Neural crest cell (in vitro differentiated cells): Measurements from ENCODE around the gene STK24. TPM values are rescaled to one million over a fixed set of nuclear protein-coding genes. Genes with fewer than 3 reads are reported as not detected.

Source experiments
- DNase-seq: peaks from one replicate; pipeline ENCODE4 v3.0.0; 2021; ENCODE audit warnings: low read depth, mixed read lengths, low spot score
- H3K27ac Mint-ChIP-seq: one replicate; pipeline ENCODE4 v1.8.0; 2021; ENCODE audit warnings: mild to moderate bottlenecking, mixed read lengths; ENCODE audit not compliant: unreplicated experiment
- H3K27me3 Mint-ChIP-seq: 2 replicates; pipeline ENCODE4 v1.8.0; 2021; ENCODE audit warnings: low read depth, mild to moderate bottlenecking, mixed read lengths
- H3K36me3 Mint-ChIP-seq: 2 replicates; pipeline ENCODE4 v1.8.0; 2021; ENCODE audit warnings: low read depth, mild to moderate bottlenecking, mixed read lengths
- H3K4me1 Mint-ChIP-seq: 2 replicates; pipeline ENCODE4 v1.8.0; 2021; ENCODE audit warnings: mixed read lengths
- H3K4me3 Mint-ChIP-seq: one replicate; pipeline ENCODE4 v1.8.0; 2021; ENCODE audit warnings: mild to moderate bottlenecking, mixed read lengths
- H3K9me3 Mint-ChIP-seq: 2 replicates; pipeline ENCODE4 v1.8.0; 2021; ENCODE audit warnings: mixed read lengths
- total RNA-seq: library from RNA; stranded (reverse); gene quantifications from 2 replicates; pipeline ENCODE4 v1.2.1, GENCODE V29; 2021
- TF ChIP-seq, protein P1 (sequence below): fragments of 200-600 bp; sonication (generic); conservative IDR thresholded peaks from 2 replicates; pipeline ENCODE4 v1.5.0; 2021; ENCODE audit warnings: antibody characterized with exemption, mild to moderate bottlenecking

Gene STK24
- total RNA-seq, 1 donor from 2014 or later, result 114 TPM

DNA sequence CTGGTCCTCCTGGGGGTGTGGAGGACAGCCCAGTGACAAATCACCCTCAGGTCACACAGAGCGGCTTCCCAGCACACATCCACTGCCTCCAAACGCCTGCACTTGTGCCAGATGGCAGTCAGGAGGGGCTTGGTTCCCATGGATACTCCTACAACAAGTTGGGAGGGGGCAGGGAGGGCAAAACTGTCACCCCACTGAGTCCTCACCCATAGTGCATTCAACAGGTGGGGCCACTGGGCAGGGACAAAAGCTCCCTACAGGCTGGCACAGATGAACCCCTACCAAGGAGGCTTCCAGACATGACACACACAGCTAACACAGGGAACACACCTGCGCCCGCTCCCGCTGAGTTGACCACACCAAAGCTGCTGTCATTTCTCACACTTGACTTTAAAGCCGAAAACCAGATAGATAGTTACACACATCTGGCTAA, 120.5 kb downstream of the STK24 start:
- TF ChIP-seq, protein P1, sequence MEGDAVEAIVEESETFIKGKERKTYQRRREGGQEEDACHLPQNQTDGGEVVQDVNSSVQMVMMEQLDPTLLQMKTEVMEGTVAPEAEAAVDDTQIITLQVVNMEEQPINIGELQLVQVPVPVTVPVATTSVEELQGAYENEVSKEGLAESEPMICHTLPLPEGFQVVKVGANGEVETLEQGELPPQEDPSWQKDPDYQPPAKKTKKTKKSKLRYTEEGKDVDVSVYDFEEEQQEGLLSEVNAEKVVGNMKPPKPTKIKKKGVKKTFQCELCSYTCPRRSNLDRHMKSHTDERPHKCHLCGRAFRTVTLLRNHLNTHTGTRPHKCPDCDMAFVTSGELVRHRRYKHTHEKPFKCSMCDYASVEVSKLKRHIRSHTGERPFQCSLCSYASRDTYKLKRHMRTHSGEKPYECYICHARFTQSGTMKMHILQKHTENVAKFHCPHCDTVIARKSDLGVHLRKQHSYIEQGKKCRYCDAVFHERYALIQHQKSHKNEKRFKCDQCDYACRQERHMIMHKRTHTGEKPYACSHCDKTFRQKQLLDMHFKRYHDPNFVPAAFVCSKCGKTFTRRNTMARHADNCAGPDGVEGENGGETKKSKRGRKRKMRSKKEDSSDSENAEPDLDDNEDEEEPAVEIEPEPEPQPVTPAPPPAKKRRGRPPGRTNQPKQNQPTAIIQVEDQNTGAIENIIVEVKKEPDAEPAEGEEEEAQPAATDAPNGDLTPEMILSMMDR, result no peak
- peaks cover 28% of the 10 kb centered on the region for H3K36me3 Mint-ChIP-seq
- peak overlapping the region; percentile 9 for H3K4me3 Mint-ChIP-seq
- H3K27me3 Mint-ChIP-seq, result no peaks in the 10 kb centered on the region
- H3K4me1 Mint-ChIP-seq, result peaks cover 28% of the 10 kb centered on the region
- H3K27ac Mint-ChIP-seq, result no peak overlapping the region
- DNase-seq, result no peak
- H3K9me3 Mint-ChIP-seq, result no peaks in the 10 kb centered on the region

GRCh38 chr13:98454389-98454881, 122.5 kb downstream of the STK24 start:
- TF ChIP-seq, protein P1, result no peak
- DNase-seq, result no peak
- Mint-ChIP-seq H3K4me1 (peaks cover 40% of the 10 kb centered on the region), H3K27me3 (no peaks in the 10 kb centered on the region), H3K4me3 (no peak overlapping the region), H3K27ac (no peak overlapping the region), H3K9me3 (no peaks in the 10 kb centered on the region), H3K36me3 (peaks cover 21% of the 10 kb centered on the region)

DNA sequence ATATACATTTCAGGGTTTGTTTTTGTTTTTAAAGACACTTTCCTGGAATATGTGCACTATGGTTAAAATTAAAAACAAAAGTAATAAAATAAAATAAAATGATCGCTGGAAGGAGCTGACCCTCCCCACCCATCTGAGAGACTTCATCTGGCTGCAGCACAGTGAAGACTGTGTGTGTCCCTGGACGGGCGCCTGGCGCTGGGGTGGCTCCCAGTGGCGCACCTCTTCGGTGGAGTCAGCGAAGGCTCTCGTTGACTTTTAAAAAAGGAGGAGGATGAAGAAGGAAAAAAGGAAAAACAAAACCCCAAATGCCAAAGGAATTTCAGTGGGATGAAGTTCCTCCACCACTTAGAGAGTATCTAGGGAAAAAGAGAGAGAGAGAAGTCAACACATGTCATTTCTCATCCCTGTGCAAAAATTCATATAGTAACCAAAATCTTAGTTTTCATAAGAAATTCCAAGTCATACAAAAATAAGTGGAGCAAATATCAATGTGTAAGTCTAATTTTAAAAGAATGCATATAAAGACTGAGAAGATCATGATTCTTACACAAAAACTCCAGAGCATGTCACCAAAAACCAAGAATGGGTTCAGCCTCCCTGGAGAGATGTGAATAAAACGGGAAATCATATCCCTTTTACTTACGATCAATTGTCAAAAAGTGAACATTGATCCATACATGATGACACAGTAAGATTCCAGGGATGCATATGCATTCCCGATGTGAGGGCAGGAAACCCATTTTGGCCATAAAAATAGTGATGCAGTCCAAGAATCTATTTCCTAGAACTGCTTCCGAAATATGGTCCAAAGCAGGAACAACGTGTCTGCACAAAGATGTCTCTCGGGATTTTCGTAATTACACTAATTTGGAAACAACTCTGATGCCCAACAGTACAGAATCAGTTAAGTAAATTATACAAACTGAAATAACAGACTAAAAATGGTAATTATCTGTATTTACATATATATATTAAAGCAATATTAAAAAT, 123.8 kb downstream of the STK24 start:
- H3K36me3 Mint-ChIP-seq, result peaks cover 31% of the 10 kb centered on the region
- peaks cover 41% of the 10 kb centered on the region for H3K4me1 Mint-ChIP-seq

DNA sequence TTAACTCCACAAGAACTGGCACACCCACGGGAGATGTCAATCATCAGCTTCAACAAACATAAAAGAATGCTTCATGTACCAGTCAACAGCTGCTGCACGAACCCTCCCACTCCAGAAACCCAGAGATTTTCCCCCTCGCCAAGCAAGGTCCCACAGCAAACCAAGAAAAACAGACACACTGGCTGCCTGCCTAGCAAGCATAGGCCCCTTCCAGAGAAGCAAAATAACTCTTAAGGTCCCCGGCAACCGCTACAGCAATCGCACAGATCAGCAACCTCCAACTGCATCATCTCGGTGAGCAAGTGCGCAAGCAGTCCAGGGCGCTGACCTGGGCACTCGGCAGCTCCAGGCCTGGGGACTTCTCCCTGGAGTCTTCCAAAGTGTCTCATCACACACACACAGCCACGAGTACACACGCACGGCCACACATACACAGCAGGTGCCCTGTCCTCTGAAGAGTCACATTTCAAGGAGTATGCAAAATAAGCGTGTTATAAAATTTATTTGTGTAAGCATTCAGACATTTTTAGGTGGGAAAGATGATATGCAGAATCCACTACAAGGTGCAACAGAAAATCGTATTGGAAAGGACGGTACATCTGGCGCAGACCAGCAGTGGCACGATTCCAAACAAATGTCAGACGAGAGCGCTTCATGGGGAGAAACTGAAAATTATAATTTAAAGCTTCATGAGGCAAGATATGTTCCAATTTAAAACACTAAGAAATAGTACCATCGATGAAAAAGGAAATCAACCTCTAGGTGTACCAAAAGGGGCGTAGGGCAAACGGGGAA, 125.0 kb downstream of the STK24 start:
- no peaks in the 10 kb centered on the region for H3K9me3 Mint-ChIP-seq
- H3K4me3 Mint-ChIP-seq, result peak overlapping the region; percentile 45
- no peak for DNase-seq

More for the DNA sequence above, 123.8 kb downstream of the STK24 start:
- no peak overlapping the region for H3K4me3 Mint-ChIP-seq
- H3K27ac Mint-ChIP-seq, result no peak overlapping the region
- DNase-seq, result no peak
- H3K9me3 Mint-ChIP-seq, result no peaks in the 10 kb centered on the region
- H3K27me3 Mint-ChIP-seq, result peaks cover 2% of the 10 kb centered on the region
- TF ChIP-seq, protein P1, result no peak

More for the DNA sequence above, 125.0 kb downstream of the STK24 start:
- peaks cover 28% of the 10 kb centered on the region for H3K36me3 Mint-ChIP-seq
- peaks cover 2% of the 10 kb centered on the region for H3K27me3 Mint-ChIP-seq
- peak overlapping the region; percentile 14 for H3K27ac Mint-ChIP-seq
- TF ChIP-seq, protein P1, result no peak
- peaks cover 38% of the 10 kb centered on the region for H3K4me1 Mint-ChIP-seq
